HepG2 (cell line): ENCODE results near the gene DDX17. TPM values are rescaled to one million over a fixed set of nuclear protein-coding genes. Genes with fewer than 3 reads are reported as not detected.
A peak's percentile ranks its signal among the peaks of the same experiment; 100 is the strongest.

ENCODE experiments used
- ATAC-seq: fragments of 200-7000 bp; cut with Tn5 transposase; 3 replicates; pipeline ENCODE4 v1.9.1; 2020; ENCODE audit warnings: mild to moderate bottlenecking, moderate library complexity
- BruUV-seq: library from RNA; stranded (reverse); fragments of 400-500 nt; replicated peaks from 2 replicates; lab custom pipeline; 2021; lab: Mats Ljungman, UMichigan
- CTCF ChIA-PET: fragments of 300-600 bp; formaldehyde crosslinking; extraction: SDS; loops from one replicate; lab custom pipeline; 2021; ENCODE audit warnings: low total read pairs, inconsistent platforms, low intra/inter-chr PET ratio; lab: Yijun Ruan, JAX
- POLR2A ChIA-PET: fragments of 350-600 bp; sonication (Branson Sonifier 250); formaldehyde crosslinking; loops from one replicate; lab custom pipeline; 2020; ENCODE audit warnings: antibody characterized with exemption, inconsistent platforms; lab: Yijun Ruan, JAX
- DNase-seq: peaks from one replicate; pipeline ENCODE4 v3.0.0-alpha.2; 2015; ENCODE audit warnings: low spot score
- FAIRE-seq: peaks from 3 replicates; lab custom pipeline; 2011; peaks lifted over from hg19 to GRCh38; lab: Jason Lieb, UNC
- H2AFZ ChIP-seq: one replicate; pipeline ENCODE4 v1.6.1; 2011; ENCODE audit warnings: low read length, inconsistent platforms
- H3K27ac ChIP-seq: fragments of 300-600 bp; 3 replicates; pipeline ENCODE4 v1.8.0; 2011; ENCODE audit warnings: mixed run types, mild to moderate bottlenecking, mixed read lengths, low read length, inconsistent platforms; ENCODE audit not compliant: insufficient read depth; ENCODE audit errors: extremely low read length
- H3K27me3 ChIP-seq, 2 experiments: fragments of 200-600 bp in 1 of 2; 2 replicates in 1 of 2; 3 replicates in 1 of 2; pipeline versions ENCODE4 v1.6.0 to v1.8.0; 2011; ENCODE audit warnings: low read length in 2 of 2, mild to moderate bottlenecking in 2 of 2, moderate library complexity in 2 of 2, inconsistent platforms in 1 of 2; ENCODE audit not compliant: insufficient read depth in 2 of 2, control insufficient read depth in 1 of 2
- H3K36me3 ChIP-seq, 2 experiments: fragments of 200-600 bp in 1 of 2; replicated peaks in 1 of 2; 2 replicates in 1 of 2; 3 replicates in 1 of 2; pipeline versions ENCODE4 v1.5.1 to v1.8.0; 2011; ENCODE audit warnings: low read length in 2 of 2, inconsistent platforms in 1 of 2; ENCODE audit not compliant: insufficient read depth in 2 of 2, control insufficient read depth in 1 of 2
- H3K4me1 ChIP-seq: 2 replicates; pipeline ENCODE4 v1.5.1; 2012; ENCODE audit warnings: low read length, inconsistent platforms; ENCODE audit not compliant: insufficient read depth
- H3K4me2 ChIP-seq: 2 replicates; pipeline ENCODE4 v1.6.0; 2011; ENCODE audit warnings: low read depth, low read length, inconsistent platforms
- H3K4me3 ChIP-seq, 3 experiments: fragments of 200-600 bp in 1 of 3; sonication (generic), shearing (Covaris generic) in 1 of 3; replicated peaks in 1 of 3; 2 replicates each; pipeline ENCODE4 v1.5.1; 2011 to 2016; ENCODE audit warnings: low read length in 3 of 3, inconsistent platforms in 2 of 3, low read depth in 2 of 3, mild to moderate bottlenecking in 2 of 3, control low read depth in 1 of 3, mixed read lengths in 1 of 3; ENCODE audit not compliant: insufficient read depth in 1 of 3
- H3K79me2 ChIP-seq: one replicate; pipeline ENCODE4 v1.6.1; 2011; ENCODE audit warnings: low read length, inconsistent platforms; ENCODE audit not compliant: insufficient read depth
- H3K9ac ChIP-seq: 2 replicates; pipeline ENCODE4 v1.6.0; 2011; ENCODE audit warnings: mild to moderate bottlenecking, low read depth, low read length, inconsistent platforms; ENCODE audit not compliant: insufficient read depth
- H3K9me3 ChIP-seq: 2 replicates; pipeline ENCODE4 v1.5.1; 2012; ENCODE audit warnings: mild to moderate bottlenecking, low read length
- H4K20me1 ChIP-seq: 2 replicates; pipeline ENCODE4 v1.6.0; 2011; ENCODE audit warnings: inconsistent platforms, mild to moderate bottlenecking, low read length, moderate library complexity; ENCODE audit not compliant: insufficient read depth
- CREB1 ChIP-seq, 2 experiments: fragments of 450-650 bp in 1 of 2; IDR thresholded peaks; 2 replicates each; pipeline ENCODE4 v1.6.1; 2016 to 2017; ENCODE audit warnings: control low read depth in 1 of 2, mild to moderate bottlenecking in 1 of 2, missing compliant biosample characterization in 1 of 2, missing genetic modification characterization in 1 of 2
- CREM ChIP-seq, 2 experiments: sonication (generic) in 1 of 2; formaldehyde crosslinking in 1 of 2; IDR thresholded peaks; 2 replicates each; pipeline versions ENCODE4 v1.4.0 to v1.6.1; 2016 to 2020; ENCODE audit warnings: antibody characterized with exemption in 1 of 2, mild to moderate bottlenecking in 1 of 2, missing genetic modification reagents in 1 of 2
- ELF4 ChIP-seq: sonication (generic); formaldehyde crosslinking; IDR thresholded peaks from 2 replicates; pipeline ENCODE4 v1.5.0; 2020; ENCODE audit warnings: missing genetic modification reagents, mild to moderate bottlenecking, moderate library complexity, borderline replicate concordance
- HOXA3 ChIP-seq: sonication (generic); formaldehyde crosslinking; IDR thresholded peaks from 2 replicates; pipeline ENCODE4 v1.5.0; 2020; ENCODE audit warnings: missing genetic modification reagents
- IKZF1 ChIP-seq: fragments of 450-650 bp; IDR thresholded peaks from 2 replicates; pipeline ENCODE4 v1.7.1; 2016
- MAZ ChIP-seq, 2 experiments: sonication (generic) in 1 of 2; formaldehyde crosslinking in 1 of 2; IDR thresholded peaks; 2 replicates each; pipeline versions ENCODE4 v1.5.0 to v1.6.1; 2012 to 2020; ENCODE audit warnings: low read depth in 2 of 2, mild to moderate bottlenecking in 2 of 2, borderline replicate concordance in 1 of 2, improper control_type of control experiment in 1 of 2, low read length in 1 of 2, missing genetic modification reagents in 1 of 2, moderate library complexity in 1 of 2
- MTF2 ChIP-seq: sonication (generic); formaldehyde crosslinking; IDR thresholded peaks from 2 replicates; pipeline ENCODE4 v1.5.0; 2020; ENCODE audit warnings: missing genetic modification reagents, borderline replicate concordance
- POLR2A ChIP-seq, 2 experiments: IDR thresholded peaks; 2 replicates each; pipeline ENCODE4 v1.6.1; 2011; ENCODE audit warnings: low read depth in 2 of 2, low read length in 2 of 2, mild to moderate bottlenecking in 1 of 2, moderate library complexity in 1 of 2; ENCODE audit not compliant: insufficient read depth in 1 of 2
- SALL1 ChIP-seq: sonication (generic); formaldehyde crosslinking; IDR thresholded peaks from 2 replicates; pipeline ENCODE4 v1.8.0; 2022; ENCODE audit warnings: mild to moderate bottlenecking, missing genetic modification reagents
- SIN3A ChIP-seq: IDR thresholded peaks from 2 replicates; pipeline ENCODE4 v1.6.1; 2011; ENCODE audit warnings: low read depth, mild to moderate bottlenecking, control low read depth, low read length, borderline replicate concordance
- TBX2 ChIP-seq: sonication (generic); formaldehyde crosslinking; IDR thresholded peaks from 2 replicates; pipeline ENCODE4 v1.5.0; 2020; ENCODE audit warnings: missing genetic modification reagents, mild to moderate bottlenecking, borderline replicate concordance
- XBP1 ChIP-seq: sonication (generic); formaldehyde crosslinking; IDR thresholded peaks from 2 replicates; pipeline ENCODE4 v1.5.0; 2020; ENCODE audit warnings: missing genetic modification reagents
- ZMYM2 ChIP-seq: sonication (generic); formaldehyde crosslinking; IDR thresholded peaks from 2 replicates; pipeline ENCODE4 v1.8.0; 2022; ENCODE audit warnings: mild to moderate bottlenecking, missing genetic modification reagents
- ZNF225 ChIP-seq: sonication (generic); formaldehyde crosslinking; IDR thresholded peaks from 2 replicates; pipeline ENCODE4 v1.4.0; 2020; ENCODE audit warnings: mild to moderate bottlenecking, missing genetic modification reagents
- ZNF253 ChIP-seq: sonication (generic); formaldehyde crosslinking; IDR thresholded peaks from 2 replicates; pipeline ENCODE4 v1.8.0; 2022; ENCODE audit warnings: mild to moderate bottlenecking, missing genetic modification reagents, borderline replicate concordance
- ZNF501 ChIP-seq: sonication (generic); formaldehyde crosslinking; IDR thresholded peaks from 2 replicates; pipeline ENCODE4 v1.5.1; 2020; ENCODE audit warnings: mild to moderate bottlenecking, moderate library complexity, missing genetic modification reagents
- ZNF619 ChIP-seq: sonication (generic); formaldehyde crosslinking; IDR thresholded peaks from 2 replicates; pipeline ENCODE4 v1.4.0; 2020; ENCODE audit warnings: mild to moderate bottlenecking, missing genetic modification reagents
- WGBS: methylation state at CpG from one replicate; pipeline ENCODE4 v1.1.6; 2017; ENCODE audit warnings: low lambda C conversion rate; 5-methylcytosine and 5-hydroxymethylcytosine counted together
- in situ Hi-C: cut with HindIII; loops from 2 replicates; pipeline ENCODE4 v1.10.0; 2017; ENCODE audit warnings: low pct_unique_long_range_greater_than_20kb; ENCODE audit not compliant: extremely low pct_ligation_motif_present
- intact Hi-C: fragments of 100-400 bp; cut with micrococcal nuclease; formaldehyde crosslinking; loops from one replicate; pipeline ENCODE4 v1.10.0; 2022; ENCODE audit not compliant: unreplicated experiment
- polyA plus RNA-seq, 8 experiments: library from polyadenylated mRNA; depleted of rRNA in 3 of 8; stranded (reverse) in 7 of 8; unstranded in 1 of 8; fragments of >200 nt; fragmentation: Illumina TruSeq in 4 of 8; extraction: Trizol in 4 of 8; gene quantifications; 2 replicates each; pipeline versions ENCODE4 v1.2.1 to v1.2.3, GENCODE V29; 2011 to 2016; ENCODE audit warnings: low read depth in 4 of 8, missing spikeins in 1 of 8, mixed read lengths in 1 of 8; ENCODE audit not compliant: insufficient read depth in 1 of 8
- total RNA-seq, 5 experiments: library from RNA; depleted of rRNA; stranded (reverse); fragments of >200 nt; fragmentation: Illumina TruSeq; extraction: Trizol; gene quantifications; 2 replicates each; pipeline ENCODE4 v1.2.3, GENCODE V29; 2016; ENCODE audit warnings: low read depth in 1 of 5
- TF ChIP-seq, protein P1 (sequence below): sonication (generic); formaldehyde crosslinking; IDR thresholded peaks from 2 replicates; pipeline ENCODE4 v1.5.0; 2020; ENCODE audit warnings: mild to moderate bottlenecking, missing genetic modification reagents, borderline replicate concordance

DDX17 gene
- total and polyA plus RNA-seq, 2 of the 13 experiments (the other 11 are each of a cell fraction or from before 2014, with no cell fraction given) = 238 to 344 TPM

DNA sequence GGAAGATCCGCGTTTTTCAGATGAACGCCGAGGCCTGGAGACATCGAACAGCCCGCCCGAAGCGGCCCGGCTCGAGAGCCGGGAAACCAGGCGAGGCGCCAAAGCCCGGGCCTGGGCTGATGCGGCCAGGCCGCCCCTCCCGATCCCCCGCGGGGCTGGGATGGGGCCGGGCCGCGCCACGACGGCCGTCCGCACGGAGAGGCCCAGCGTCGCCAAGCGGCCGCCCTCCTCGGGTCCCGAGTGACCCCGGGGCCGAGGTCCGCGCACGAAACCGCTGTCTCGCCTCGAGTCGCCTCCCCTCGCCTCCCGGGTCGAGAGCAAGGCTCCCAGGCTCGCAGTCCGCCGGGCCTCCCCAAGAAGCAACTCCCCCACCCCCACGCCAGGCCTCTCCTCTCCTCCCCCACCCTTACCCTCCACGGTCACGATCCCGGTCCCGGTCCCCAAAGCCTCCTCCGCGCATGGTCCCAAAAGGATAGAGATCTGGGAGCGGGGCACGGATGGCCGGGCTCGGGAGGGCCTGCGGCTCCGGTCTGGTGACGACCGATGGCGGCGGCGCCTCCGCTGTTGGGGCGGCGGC, 482 bp downstream of the DDX17 start (continued):
- TF ChIP-seq ZNF225 (CRISPR knock-in tag) (peak; percentile 48; the same call in 1 of the 2 replicates), ZNF253 (0 out of 2 replicates have a peak, but pooled peaks have one; percentile 40)
- TF ChIP-seq, protein P1, sequence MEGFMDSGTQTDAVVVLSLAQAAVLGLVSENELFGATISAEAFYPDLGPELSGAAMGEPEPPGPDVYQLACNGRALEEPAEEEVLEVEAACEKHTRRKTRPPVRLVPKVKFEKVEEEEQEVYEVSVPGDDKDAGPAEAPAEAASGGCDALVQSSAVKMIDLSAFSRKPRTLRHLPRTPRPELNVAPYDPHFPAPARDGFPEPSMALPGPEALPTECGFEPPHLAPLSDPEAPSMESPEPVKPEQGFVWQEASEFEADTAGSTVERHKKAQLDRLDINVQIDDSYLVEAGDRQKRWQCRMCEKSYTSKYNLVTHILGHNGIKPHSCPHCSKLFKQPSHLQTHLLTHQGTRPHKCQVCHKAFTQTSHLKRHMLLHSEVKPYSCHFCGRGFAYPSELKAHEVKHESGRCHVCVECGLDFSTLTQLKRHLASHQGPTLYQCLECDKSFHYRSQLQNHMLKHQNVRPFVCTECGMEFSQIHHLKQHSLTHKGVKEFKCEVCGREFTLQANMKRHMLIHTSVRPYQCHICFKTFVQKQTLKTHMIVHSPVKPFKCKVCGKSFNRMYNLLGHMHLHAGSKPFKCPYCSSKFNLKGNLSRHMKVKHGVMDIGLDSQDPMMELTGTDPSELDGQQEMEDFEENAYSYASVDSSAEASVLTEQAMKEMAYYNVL (CRISPR knock-in tag) = peak; percentile 61; the same call in 1 of the 2 replicates

DNA sequence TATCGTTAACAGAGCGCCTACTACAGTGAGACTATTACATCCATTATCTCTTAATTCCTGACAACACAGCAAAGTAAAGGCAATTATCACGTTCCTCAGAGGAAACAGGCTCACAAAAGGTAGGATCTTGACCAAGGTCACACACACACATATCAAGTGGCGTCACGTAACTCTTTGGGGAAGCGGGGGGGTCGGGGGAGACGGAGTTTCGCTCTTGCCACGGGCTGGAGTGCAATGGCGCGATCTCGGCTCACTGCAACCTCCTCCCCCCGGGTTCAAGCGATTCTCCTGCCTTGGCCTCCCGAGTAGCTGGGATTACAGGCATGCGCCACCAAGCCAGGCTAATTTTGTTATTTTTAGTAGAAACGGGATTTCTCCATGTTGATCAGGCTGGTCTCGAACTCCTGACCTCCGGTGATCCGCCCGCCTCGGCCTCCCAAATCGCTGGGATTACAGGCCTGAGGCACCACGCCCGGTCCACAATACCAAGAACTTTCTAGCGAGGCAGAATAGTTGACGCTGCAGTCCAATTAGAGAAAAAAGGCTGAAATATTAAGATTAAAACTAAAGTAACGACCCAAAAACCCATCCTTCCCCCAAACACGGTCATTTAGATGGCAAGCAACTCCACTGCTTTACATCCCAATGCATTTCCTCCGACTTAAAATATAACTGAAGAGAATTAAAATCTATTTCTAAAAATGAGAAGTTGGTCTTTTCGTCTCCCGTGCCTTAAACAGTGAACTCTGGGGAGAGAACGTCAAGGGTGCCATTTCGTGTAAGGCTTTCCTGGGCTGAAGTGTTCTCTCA, 1.2 kb downstream of the DDX17 start:
- CTCF ChIA-PET = no interaction called here
- peak overlapping the region; percentile 93 to 99 (median 96) for H3K4me3 ChIP-seq
- peaks cover 57% of the 10 kb centered on the region for H3K79me2 ChIP-seq
- ATAC-seq (0 out of 3 replicates have a peak, but pooled peaks have one; percentile 7), FAIRE-seq (no peak), DNase-seq (peak; percentile 53)
- H3K4me2 ChIP-seq = peak overlapping the region; percentile 93
- H2AFZ ChIP-seq = no peak overlapping the region
- H3K9ac ChIP-seq = peak overlapping the region; percentile 99
- in situ Hi-C loops = no loop called here
- peaks cover 67% of the 10 kb centered on the region for H3K4me1 ChIP-seq
- intact Hi-C loops = loop anchor here (5.0 kb wide), 1 partner anchor 43 kb away; no protein-coding TSS in a partner anchor
- H3K9me3 ChIP-seq = no peaks in the 10 kb centered on the region
- peaks cover 40% of the 10 kb centered on the region for H4K20me1 ChIP-seq
- POLR2A ChIA-PET = no interaction called here
- BruUV-seq = no TSS peak
- no peaks in the 10 kb centered on the region; a peak in 1 of 5 replicates for H3K27me3 ChIP-seq
- 1% methylated on average over 19 of the region's 35 CpGs for WGBS
- H3K36me3 ChIP-seq = peaks cover 9 to 22% of the 10 kb centered on the region in 2 experiments; a peak in 4 of 5 replicates
- H3K27ac ChIP-seq = peak overlapping the region; percentile 97
- peak; percentile 36; the same call in 1 of the 2 replicates for TF ChIP-seq SALL1
- 0 out of 2 replicates have a peak, but pooled peaks have one; percentile 44 for TF ChIP-seq CREM (IDR thresholded peaks at IDR 0.05)
- TF ChIP-seq CREM (CRISPR knock-in tag; IDR thresholded peaks at IDR 0.05) = no peak
- TF ChIP-seq XBP1 (CRISPR knock-in tag) = no peak
- TF ChIP-seq POLR2A (IDR thresholded peaks at IDR 0.05; ENCODE audit: insufficient read depth in 1 of 2, low read depth in 2 of 2, low read length in 2 of 2) = peak; percentile 46; a peak in 1 of 4 replicates
- no peak for TF ChIP-seq ZNF619 (CRISPR knock-in tag)
- no peak for TF ChIP-seq ZNF501 (CRISPR knock-in tag)
- TF ChIP-seq CREB1 (IDR thresholded peaks at IDR 0.05) = no peak
- peak; percentile 55; the same call in 1 of the 2 replicates for TF ChIP-seq CREB1 (CRISPR knock-in tag; IDR thresholded peaks at IDR 0.05)
- peak; percentile 42; the same call in 1 of the 2 replicates for TF ChIP-seq TBX2
- TF ChIP-seq HOXA3 (CRISPR knock-in tag) = peak; percentile 47; the same call in 1 of the 2 replicates
- TF ChIP-seq ZMYM2 (CRISPR knock-in tag) = peak; percentile 44
- TF ChIP-seq ELF4 (CRISPR knock-in tag) = 0 out of 2 replicates have a peak, but pooled peaks have one; percentile 6
- TF ChIP-seq IKZF1 = no peak
- TF ChIP-seq SIN3A = 0 out of 2 replicates have a peak, but pooled peaks have one; percentile 46
- TF ChIP-seq MAZ (IDR thresholded peaks at IDR 0.05; ENCODE audit: borderline replicate concordance, low read depth, low read length) = no peak
- TF ChIP-seq MAZ (CRISPR knock-in tag; IDR thresholded peaks at IDR 0.05; ENCODE audit: low read depth) = 0 out of 2 replicates have a peak, but pooled peaks have one; percentile 35
- no peak for TF ChIP-seq MTF2
